Keratinocyte (primary cell): ENCODE results near the gene CWF19L1.

Source experiments
- CTCF ChIP-seq, 3 experiments: IDR thresholded peaks in 1 of 3; conservative IDR thresholded peaks in 1 of 3; optimal IDR thresholded peaks in 1 of 3; 2 replicates in 2 of 3; 3 replicates in 1 of 3; pipeline versions ENCODE3 to v1.5.1; 2011; ENCODE audit warnings: low read length in 3 of 3, mild to moderate bottlenecking in 3 of 3, moderate library complexity in 2 of 3, control low read depth in 1 of 3, inconsistent platforms in 1 of 3; ENCODE audit not compliant: insufficient read depth in 2 of 3; ENCODE audit errors: extremely low read depth in 1 of 3
- EZH2 ChIP-seq: IDR thresholded peaks from one replicate; pipeline ENCODE4 v1.6.1; 2012; ENCODE audit warnings: inconsistent platforms, mild to moderate bottlenecking, low read length, moderate library complexity

DNA sequence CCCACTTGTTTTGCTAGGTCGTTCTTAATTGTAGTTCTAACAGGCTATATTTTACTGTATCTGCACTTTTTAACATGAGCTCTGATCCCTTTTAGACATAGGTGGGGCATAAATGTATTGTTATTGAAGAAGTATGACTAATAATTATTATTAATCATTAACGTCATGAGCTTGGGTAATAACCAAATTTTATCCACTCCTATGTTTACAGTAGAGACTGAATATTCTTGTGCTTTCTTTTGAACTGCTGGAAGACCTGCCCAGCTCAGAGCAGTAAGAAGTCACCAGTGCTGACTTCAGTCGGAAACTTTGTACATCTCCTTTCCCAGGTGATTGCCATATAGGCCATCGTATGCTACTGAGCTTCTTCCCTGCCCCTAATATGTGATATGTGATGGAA lies 43.9 kb upstream of the CWF19L1 start:
- TF ChIP-seq CTCF (optimal IDR thresholded peaks at IDR 0.05 in 1 of 3, IDR thresholded peaks at IDR 0.05 in 1 of 3, conservative IDR thresholded peaks at IDR 0.05 in 1 of 3; ENCODE audit: extremely low read depth in 1 of 3, insufficient read depth in 2 of 3, low read length in 3 of 3) (no peak), EZH2 (no peak)
